A549 treated with Mapracorat at 1 μM for 4 hours (cell line): ENCODE measurements around the gene KRTAP29-1. TPM values are rescaled to one million over a fixed set of nuclear protein-coding genes. Genes with fewer than 3 reads are reported as not detected.

Experiments
- total RNA-seq: library from RNA; stranded (reverse); fragments of 200-300 nt; extraction: Qiagen RNA extraction; gene quantifications from 5 replicates; pipeline ENCODE4 v1.2.3, GENCODE V29; 2022

The KRTAP29-1 gene, protein sequence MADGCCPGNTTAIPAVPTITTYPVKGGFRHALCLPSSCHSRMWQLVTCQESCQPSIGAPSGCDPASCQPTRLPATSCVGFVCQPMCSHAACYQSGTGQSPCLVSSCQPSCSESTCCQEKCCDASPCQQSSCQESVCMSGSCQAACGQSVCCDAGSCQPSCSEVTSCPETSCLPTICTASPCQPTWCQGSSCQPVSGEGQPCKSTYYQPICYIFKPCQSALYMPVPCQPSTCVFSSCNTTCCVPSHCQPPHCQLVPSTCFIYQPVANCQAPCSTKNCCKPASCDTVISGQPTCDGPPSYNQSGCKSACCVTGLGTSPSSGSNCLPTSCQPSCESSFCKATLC
- not detected in 5 replicates for total RNA-seq

DNA sequence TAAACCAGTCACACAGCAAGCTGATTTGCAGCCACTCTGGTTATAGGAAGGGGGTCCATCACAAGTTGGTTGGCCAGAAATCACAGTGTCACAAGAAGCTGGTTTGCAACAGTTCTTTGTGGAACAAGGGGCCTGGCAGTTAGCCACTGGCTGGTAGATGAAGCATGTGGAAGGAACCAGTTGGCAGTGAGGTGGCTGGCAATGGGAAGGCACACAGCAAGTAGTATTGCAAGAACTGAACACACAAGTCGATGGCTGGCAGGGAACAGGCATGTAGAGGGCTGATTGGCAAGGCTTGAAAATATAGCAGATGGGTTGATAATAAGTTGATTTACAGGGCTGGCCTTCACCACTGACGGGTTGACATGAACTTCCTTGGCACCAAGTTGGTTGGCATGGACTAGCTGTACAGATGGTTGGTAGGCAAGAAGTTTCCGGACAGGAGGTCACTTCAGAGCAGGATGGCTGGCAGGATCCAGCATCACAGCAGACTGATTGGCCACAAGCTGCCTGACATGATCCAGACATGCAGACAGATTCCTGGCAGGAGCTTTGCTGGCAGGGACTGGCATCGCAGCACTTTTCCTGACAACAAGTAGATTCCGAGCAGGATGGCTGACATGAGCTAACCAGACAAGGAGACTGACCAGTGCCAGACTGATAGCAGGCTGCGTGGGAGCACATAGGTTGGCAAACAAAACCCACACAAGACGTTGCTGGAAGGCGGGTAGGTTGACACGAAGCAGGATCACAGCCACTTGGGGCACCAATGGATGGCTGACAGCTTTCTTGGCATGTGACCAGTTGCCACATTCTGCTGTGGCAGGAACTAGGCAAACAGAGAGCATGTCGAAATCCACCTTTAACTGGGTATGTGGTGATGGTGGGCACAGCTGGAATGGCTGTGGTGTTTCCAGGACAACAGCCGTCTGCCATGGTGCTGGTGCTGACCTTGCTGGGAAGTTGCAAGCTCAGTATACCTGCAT is at the start of gene KRTAP29-1:
TSS of gene KRTAP29-1 (minus strand) at position 936 of the 986 bp plus-strand sequence. CDS start at position 936, 0 bp downstream.

DNA sequence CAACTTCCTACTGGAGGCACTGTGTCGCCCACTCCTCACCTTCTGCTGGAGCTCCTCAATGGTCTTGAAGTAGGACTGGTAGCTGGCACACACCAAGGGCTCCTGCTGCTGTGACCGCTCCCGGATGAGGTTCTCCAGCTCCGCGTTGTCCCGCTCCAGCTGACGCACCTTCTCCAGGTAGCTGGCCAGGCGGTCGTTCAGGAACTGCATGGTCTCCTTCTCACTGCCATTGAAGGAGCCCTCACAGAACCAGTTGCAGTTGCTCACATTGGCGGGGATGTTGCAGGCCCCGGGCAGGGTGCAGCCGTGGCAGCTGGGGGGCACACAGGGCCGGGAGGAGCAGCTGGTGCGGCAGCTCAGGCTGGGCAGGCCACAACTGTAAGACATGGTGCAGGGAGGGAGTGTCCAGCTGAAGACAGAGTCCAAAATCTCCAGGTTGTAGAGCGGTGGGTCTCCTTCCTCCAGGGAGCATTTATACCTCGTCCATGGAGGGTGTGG is 47.8 kb upstream of the KRTAP29-1 start, which contains the start of gene KRT33A:
TSS of gene KRT33A (minus strand) at position 448 of the 498 bp plus-strand sequence. CDS start at position 387, 61 bp downstream.

DNA sequence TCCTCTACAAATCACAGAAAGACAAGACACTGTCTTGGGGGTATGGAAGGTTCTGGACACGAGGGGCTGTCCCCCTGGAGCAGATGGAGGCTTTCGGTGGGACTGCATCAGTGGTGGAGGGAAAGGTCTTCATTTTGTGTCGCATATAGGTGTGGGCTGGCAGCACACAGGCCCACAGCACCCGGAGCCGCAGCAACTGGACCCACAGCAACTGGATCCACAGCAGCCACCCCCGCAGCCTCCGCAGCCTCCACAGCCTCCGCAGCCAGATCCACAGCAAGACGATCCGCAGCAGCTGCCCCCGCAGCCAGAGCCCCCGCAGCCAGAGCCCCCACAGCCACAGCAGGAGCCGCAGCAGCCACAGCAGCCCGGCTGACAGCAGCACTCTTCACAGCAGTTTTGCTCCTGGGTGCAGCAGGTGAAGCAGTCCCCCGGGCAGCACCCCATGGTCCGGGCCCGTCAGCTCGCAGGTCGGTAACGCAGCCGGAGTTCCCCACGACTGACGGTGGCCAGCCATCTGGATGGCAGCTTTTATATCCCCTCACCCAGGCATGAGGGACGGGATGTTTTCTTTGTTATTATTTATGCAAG is 12.6 kb upstream of the KRTAP29-1 start, which contains the start of gene KRTAP17-1:
TSS of gene KRTAP17-1 (minus strand) at position 507 of the 591 bp plus-strand sequence. CDS start at position 447, 60 bp downstream.

DNA sequence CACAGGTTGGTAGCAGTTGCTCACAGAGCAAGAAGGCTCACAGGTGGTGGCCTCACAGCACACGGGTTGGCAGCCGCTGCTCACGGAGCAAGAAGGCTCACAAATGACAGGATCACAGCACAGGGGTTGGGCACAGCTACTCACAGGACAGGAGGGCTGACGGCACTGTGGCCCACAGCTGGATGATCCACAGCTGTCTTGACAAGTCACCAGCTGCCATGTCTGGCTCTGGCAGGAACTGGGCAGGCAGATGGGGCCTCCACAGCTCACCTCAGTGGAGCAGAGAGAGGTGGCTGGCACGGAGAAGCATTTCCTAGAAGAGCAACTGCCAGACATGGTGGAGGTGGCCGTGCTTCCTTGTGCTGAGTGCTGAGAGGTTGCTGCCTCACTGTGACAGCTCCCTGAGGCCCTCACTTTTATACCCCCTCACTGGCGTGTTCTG is 6.3 kb upstream of the KRTAP29-1 start, which contains the start of gene KRTAP16-1:
TSS of gene KRTAP16-1 (minus strand) at position 392 of the 442 bp plus-strand sequence. CDS start at position 336, 56 bp downstream.

DNA sequence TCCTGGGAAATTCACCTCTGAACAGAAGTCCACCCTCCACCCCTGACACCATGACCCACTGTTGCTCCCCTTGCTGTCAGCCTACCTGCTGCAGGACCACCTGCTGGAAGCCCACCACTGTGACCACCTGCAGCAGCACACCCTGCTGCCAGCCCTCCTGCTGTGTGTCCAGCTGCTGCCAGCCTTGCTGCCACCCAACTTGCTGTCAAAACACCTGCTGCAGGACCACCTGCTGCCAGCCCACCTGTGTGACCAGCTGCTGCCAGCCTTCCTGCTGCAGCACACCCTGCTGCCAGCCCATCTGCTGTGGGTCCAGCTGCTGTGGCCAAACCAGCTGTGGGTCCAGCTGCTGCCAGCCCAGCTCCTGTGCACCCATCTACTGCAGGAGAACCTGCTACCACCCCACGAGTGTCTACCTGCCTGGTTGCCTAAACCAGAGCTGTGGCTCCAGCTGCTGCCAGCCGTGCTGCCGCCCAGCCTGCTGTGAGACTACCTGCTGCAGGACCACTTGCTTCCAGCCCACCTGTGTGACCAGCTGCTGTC is 26.9 kb downstream of the KRTAP29-1 start, which contains the start of gene KRTAP9-7:
TSS of gene KRTAP9-7 (plus strand) at position 51 of the 543 bp plus-strand sequence. CDS start at position 51, 0 bp downstream.

DNA sequence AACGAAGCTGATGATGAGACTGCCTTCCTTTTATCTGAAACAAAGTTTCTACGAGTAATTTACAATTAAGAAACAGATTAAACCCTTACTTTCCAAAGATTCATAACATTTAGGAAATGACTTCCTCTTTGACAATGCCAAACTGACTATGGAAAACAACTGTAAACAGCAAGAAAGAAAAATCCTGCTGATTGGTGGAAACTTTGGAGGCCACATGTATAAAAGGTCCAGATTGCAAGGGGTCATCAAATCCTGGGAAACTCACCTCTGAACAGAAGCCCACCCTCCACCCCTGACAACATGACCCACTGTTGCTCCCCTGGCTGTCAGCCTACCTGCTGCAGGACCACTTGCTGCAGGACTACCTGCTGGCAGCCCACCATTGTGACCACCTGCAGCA is 37.6 kb downstream of the KRTAP29-1 start, which contains the start of gene KRTAP9-6:
TSS of gene KRTAP9-6 (plus strand) at position 301 of the 400 bp plus-strand sequence. CDS start at position 301, 0 bp downstream.

DNA sequence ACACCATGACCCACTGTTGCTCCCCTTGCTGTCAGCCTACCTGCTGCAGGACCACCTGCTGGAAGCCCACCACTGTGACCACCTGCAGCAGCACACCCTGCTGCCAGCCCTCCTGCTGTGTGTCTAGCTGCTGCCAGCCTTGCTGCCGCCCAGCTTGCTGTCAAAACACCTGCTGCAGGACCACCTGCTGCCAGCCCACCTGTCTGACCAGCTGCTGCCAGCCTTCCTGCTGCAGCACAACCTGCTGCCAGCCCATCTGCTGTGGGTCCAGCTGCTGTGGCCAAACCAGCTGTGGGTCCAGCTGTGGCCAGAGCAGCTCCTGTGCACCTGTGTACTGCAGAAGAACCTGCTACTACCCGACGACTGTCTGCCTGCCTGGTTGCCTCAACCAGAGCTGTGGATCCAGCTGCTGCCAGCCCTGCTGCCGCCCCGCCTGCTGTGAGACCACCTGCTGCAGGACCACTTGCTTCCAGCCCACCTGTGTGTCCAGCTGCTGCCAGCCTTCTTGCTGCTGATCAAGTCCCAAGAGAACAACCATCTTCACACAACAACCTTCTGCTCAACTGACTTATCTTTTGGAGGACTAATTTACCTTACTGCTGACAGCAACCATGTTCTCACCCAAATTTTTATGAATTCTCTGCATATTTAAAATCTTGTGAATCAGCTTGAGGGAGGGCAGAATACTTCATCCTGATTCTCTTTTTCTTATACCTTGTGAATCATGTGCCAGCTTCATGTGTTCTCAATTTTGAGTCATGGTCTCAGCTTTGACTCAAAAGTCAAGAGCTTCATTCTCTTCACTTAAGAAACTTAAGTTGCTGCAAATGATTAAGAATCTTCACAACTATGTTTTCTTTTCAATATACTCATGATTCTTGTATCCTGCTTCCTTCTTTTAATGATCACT is 47.0 kb downstream of the KRTAP29-1 start, which contains the start of gene KRTAP9-9:
TSS of gene KRTAP9-9 (plus strand) at position 4 of the 910 bp plus-strand sequence.

Other genes with a start within 250 kb of the KRTAP29-1 start
- not detected in 5 replicates for gene KRTAP2-2, start 247.6 kb downstream of the KRTAP29-1 start, total RNA-seq
- 0.22 TPM in 1 of 5 replicates, not detected in the others for gene KRTAP2-3, start 242.7 kb downstream of the KRTAP29-1 start, total RNA-seq
- not detected in 5 replicates for gene KRTAP2-4, start 237.0 kb downstream of the KRTAP29-1 start, total RNA-seq
- gene KRTAP4-7, start 218.7 kb downstream of the KRTAP29-1 start, total RNA-seq = not detected in 5 replicates
- not detected in 5 replicates for gene KRTAP4-8, start 204.7 kb downstream of the KRTAP29-1 start, total RNA-seq
- gene KRTAP4-16, start 200.6 kb downstream of the KRTAP29-1 start, total RNA-seq = not detected in 5 replicates
- gene KRTAP4-9, start 197.5 kb downstream of the KRTAP29-1 start, total RNA-seq = not detected in 5 replicates
- not detected in 5 replicates for gene KRTAP4-11, start 184.5 kb downstream of the KRTAP29-1 start, total RNA-seq
- gene KRTAP4-12, start 178.7 kb downstream of the KRTAP29-1 start, total RNA-seq = not detected in 5 replicates
- not detected in 5 replicates for gene KRTAP4-6, start 162.3 kb downstream of the KRTAP29-1 start, total RNA-seq
- gene KRTAP4-5, start 153.0 kb downstream of the KRTAP29-1 start, total RNA-seq = not detected in 5 replicates
- gene KRTAP4-4, start 142.1 kb downstream of the KRTAP29-1 start, total RNA-seq = not detected in 5 replicates
- gene KRTAP4-3, start 134.6 kb downstream of the KRTAP29-1 start, total RNA-seq = not detected in 5 replicates
- not detected in 5 replicates for gene KRTAP4-2, start 124.6 kb downstream of the KRTAP29-1 start, total RNA-seq
- 0.16 to 0.38 TPM (median 0.18 TPM) in 3 of 5 replicates, not detected in the others for gene KRTAP4-1, start 117.9 kb downstream of the KRTAP29-1 start, total RNA-seq
- gene KRTAP9-1, start 113.0 kb downstream of the KRTAP29-1 start, total RNA-seq = not detected in 5 replicates
- gene KRTAP9-2, start 76.2 kb downstream of the KRTAP29-1 start, total RNA-seq = not detected in 5 replicates
- gene KRTAP9-3, start 70.4 kb downstream of the KRTAP29-1 start, total RNA-seq = not detected in 5 replicates
- gene KRTAP9-8, start 64.9 kb downstream of the KRTAP29-1 start, total RNA-seq = not detected in 5 replicates
- not detected in 5 replicates for gene KRTAP9-4, start 53.2 kb downstream of the KRTAP29-1 start, total RNA-seq
- not detected in 5 replicates for gene KRTAP9-9, start 47.5 kb downstream of the KRTAP29-1 start, total RNA-seq
- not detected in 5 replicates for gene KRTAP9-6, start 37.5 kb downstream of the KRTAP29-1 start, total RNA-seq
- not detected in 5 replicates for gene KRTAP9-7, start 27.2 kb downstream of the KRTAP29-1 start, total RNA-seq
- not detected in 5 replicates for gene KRTAP16-1, start 6.5 kb upstream of the KRTAP29-1 start, total RNA-seq
- gene KRTAP17-1, start 12.9 kb upstream of the KRTAP29-1 start, total RNA-seq = not detected in 5 replicates
- not detected in 5 replicates for gene KRT33A, start 48.0 kb upstream of the KRTAP29-1 start, total RNA-seq
- gene KRT33B, start 67.0 kb upstream of the KRTAP29-1 start, total RNA-seq = not detected in 5 replicates
- gene KRT34, start 79.5 kb upstream of the KRTAP29-1 start, total RNA-seq = 0.14 to 0.41 TPM (median 0.39 TPM) in 5 replicates
- gene KRT31, start 94.8 kb upstream of the KRTAP29-1 start, total RNA-seq = not detected in 5 replicates
- not detected in 5 replicates for gene KRT37, start 121.7 kb upstream of the KRTAP29-1 start, total RNA-seq
- gene KRT38, start 138.1 kb upstream of the KRTAP29-1 start, total RNA-seq = not detected in 5 replicates
- 0.07 TPM in 2 of 5 replicates, not detected in the others for gene KRT32, start 164.5 kb upstream of the KRTAP29-1 start, total RNA-seq
- gene KRT35, start 178.3 kb upstream of the KRTAP29-1 start, total RNA-seq = not detected in 5 replicates
- not detected in 5 replicates for gene KRT36, start 187.1 kb upstream of the KRTAP29-1 start, total RNA-seq
- gene KRT13, start 202.8 kb upstream of the KRTAP29-1 start, total RNA-seq = 0.12 to 0.41 TPM (median 0.37 TPM) in 5 replicates
- gene KRT15, start 216.0 kb upstream of the KRTAP29-1 start, total RNA-seq = 2.9 to 4.6 TPM (median 3.5 TPM) in 5 replicates
- gene KRT19, start 225.5 kb upstream of the KRTAP29-1 start, total RNA-seq = 37.8 to 59.9 TPM (median 49.0 TPM) in 5 replicates